Spleen (tissue), 11 donors: ENCODE measurements around the gene CYP2D6. TPM values are rescaled to one million over a fixed set of nuclear protein-coding genes. Genes with fewer than 3 reads are reported as not detected.
"Not testable (repeated sequence)": the region's sequence is repeated elsewhere in the genome, so short reads cannot be mapped to it uniquely, and the experiment has no call there.

ENCODE experiments used
- DNase-seq: peaks from one replicate; pipeline ENCODE4 v3.0.0-alpha.2; 2020
- H3K27ac ChIP-seq, 8 donors: fragments of 200-600 bp; sonication (generic) in 7 of 8; 1 replicate in 4 of 8; 2 replicates in 4 of 8; pipeline versions ENCODE4 v1.5.0 to v1.8.0; 2016 to 2021; ENCODE audit warnings: inconsistent platforms in 4 of 8, mild to moderate bottlenecking in 4 of 8, moderate library complexity in 1 of 8
- H3K27me3 ChIP-seq, 7 donors: fragments of 200-600 bp; sonication (generic) in 6 of 7; replicated peaks in 1 of 7; 1 replicate in 4 of 7; 2 replicates in 3 of 7; pipeline versions ENCODE4 v1.5.0 to v1.8.0; 2016 to 2021; ENCODE audit warnings: inconsistent platforms in 3 of 7, mild to moderate bottlenecking in 1 of 7
- H3K36me3 ChIP-seq, 6 donors: fragments of 200-600 bp; sonication (generic) in 5 of 6; 1 replicate in 4 of 6; 2 replicates in 2 of 6; pipeline versions ENCODE4 v1.5.0 to v1.8.0; 2016 to 2021; ENCODE audit warnings: inconsistent platforms in 2 of 6
- H3K4me1 ChIP-seq, 6 donors: fragments of 200-600 bp; sonication (generic) in 5 of 6; 1 replicate in 3 of 6; 2 replicates in 3 of 6; pipeline versions ENCODE4 v1.5.0 to v1.8.0; 2016 to 2021; ENCODE audit warnings: inconsistent platforms in 3 of 6
- H3K4me3 ChIP-seq, 8 donors: fragments of 200-600 bp; sonication (generic) in 7 of 8; 1 replicate in 4 of 8; 2 replicates in 4 of 8; pipeline versions ENCODE4 v1.5.0 to v1.8.0; 2016 to 2021; ENCODE audit warnings: inconsistent platforms in 4 of 8, mild to moderate bottlenecking in 4 of 8, moderate library complexity in 2 of 8
- H3K9me3 ChIP-seq, 8 donors: fragments of 200-600 bp; sonication (generic) in 7 of 8; 1 replicate in 4 of 8; 2 replicates in 4 of 8; pipeline versions ENCODE4 v1.5.0 to v1.8.0; 2016 to 2021; ENCODE audit warnings: inconsistent platforms in 4 of 8
- POLR2A ChIP-seq, 3 donors: fragments of 450-650 bp; IDR thresholded peaks; one replicate each; pipeline ENCODE4 v1.5.1; 2017; ENCODE audit warnings: antibody characterized with exemption in 3 of 3, mild to moderate bottlenecking in 1 of 3
- POLR2AphosphoS5 ChIP-seq, 3 donors: sonication (generic); formaldehyde crosslinking; IDR thresholded peaks; one replicate each; pipeline ENCODE4 v1.5.1; 2017; ENCODE audit warnings: antibody characterized with exemption in 3 of 3
- WGBS, 5 donors: extraction: QIAGEN DNeasy Blood & Tissue Kit in 3 of 5; methylation state at CpG; one replicate each; pipeline versions ENCODE4 v1.1.5 to v1.1.7; 2013 to 2018; 5-methylcytosine and 5-hydroxymethylcytosine counted together
- intact Hi-C: fragments of 100-400 bp; cut with DNase I; formaldehyde crosslinking; loops from one replicate; pipeline ENCODE4 v1.15.0; 2023; ENCODE audit warnings: low total_unique reads
- polyA plus RNA-seq, 3 donors: library from polyadenylated mRNA; stranded (reverse); fragments of 200-250 nt; gene quantifications; one replicate each; pipeline ENCODE4 v1.2.1, GENCODE V29; 2013
- total RNA-seq, 7 donors: library from RNA; depleted of rRNA in 3 of 7; stranded (reverse); fragments of >200 nt in 3 of 7; fragmentation: NEBNext Ultra II Directional in 4 of 7; extraction: Animal tissue kit (Norgen Biotek cat#: 25700) in 4 of 7; gene quantifications; one replicate each; pipeline versions ENCODE4 v1.1.0 to v1.2.1, GENCODE V29; 2016 to 2021
- TF ChIP-seq, protein P1 (sequence below), 11 experiments: fragments of 200-600 bp in 7 of 11; fragments of 450-650 bp in 4 of 11; sonication (generic) in 4 of 11; IDR thresholded peaks in 8 of 11; conservative IDR thresholded peaks in 3 of 11; 1 replicate in 7 of 11; 2 replicates in 4 of 11; pipeline versions ENCODE4 v1.4.0 to v1.8.0; 2016 to 2021; ENCODE audit warnings: antibody characterized with exemption in 11 of 11, inconsistent platforms in 4 of 11, mild to moderate bottlenecking in 1 of 11
- donor health status: healthy with polysubstance abuse.
- donor health status: DM: no; HTN: no; CAD: no; lungs with moderate emphysema.
- donor health status: DM: no; HTN: no; CAD: no.
- donor health status: Bipolar disorder and iron deficiency.
- donor health status: healthy.
- donor health status: DM: no; HTN: no; CAD: no.
- donor health status: DM: yes; HTN: yes; CAD: no.

CYP2D6 gene
- total and polyA plus RNA-seq, 10 donors, result 1.2 to 3.6 (median 2.4) TPM

DNA sequence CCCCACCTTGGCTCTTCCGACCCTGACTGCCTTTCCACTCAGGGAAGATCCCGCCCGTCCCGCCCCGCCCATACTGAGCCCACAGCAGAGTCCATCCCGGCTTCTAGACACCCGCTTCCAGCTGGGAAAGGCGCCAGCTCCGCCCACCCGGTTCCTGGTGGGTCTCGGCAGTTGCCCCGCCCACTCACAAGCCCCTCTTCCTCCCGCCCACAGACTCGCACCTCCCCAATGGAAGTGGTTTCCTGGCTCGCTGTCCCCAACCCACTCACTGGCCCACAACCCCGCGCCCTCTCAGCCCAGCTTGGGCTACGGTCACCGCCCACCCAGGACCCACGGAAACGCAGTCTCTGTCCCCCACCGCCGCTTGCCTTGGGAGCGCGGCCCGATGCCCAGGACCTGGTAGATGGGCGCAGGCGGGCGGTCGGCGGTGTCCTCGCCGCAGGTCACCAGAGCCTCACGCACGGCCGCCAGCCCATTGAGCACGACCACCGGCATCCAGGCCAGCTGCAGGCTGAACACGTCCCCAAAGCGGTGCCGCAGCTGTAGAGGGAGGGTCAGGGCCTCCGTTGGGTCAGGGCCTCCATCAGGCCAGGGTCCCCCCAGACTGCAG, 22.2 kb upstream of the CYP2D6 start:
- Histone ChIP-seq H3K36me3 (peaks cover 0 to 71% (median 18%) of the 10 kb centered on the region in 6 donors), H3K4me3 (no peak overlapping the region), H3K27me3 (no peaks in the 10 kb centered on the region), H3K4me1 (no peaks in the 10 kb centered on the region), H3K27ac (no peak overlapping the region), H3K9me3 (no peaks in the 10 kb centered on the region)
- no peak for TF ChIP-seq POLR2AphosphoS5 (IDR thresholded peaks at IDR 0.05)
- TF ChIP-seq, protein P1, sequence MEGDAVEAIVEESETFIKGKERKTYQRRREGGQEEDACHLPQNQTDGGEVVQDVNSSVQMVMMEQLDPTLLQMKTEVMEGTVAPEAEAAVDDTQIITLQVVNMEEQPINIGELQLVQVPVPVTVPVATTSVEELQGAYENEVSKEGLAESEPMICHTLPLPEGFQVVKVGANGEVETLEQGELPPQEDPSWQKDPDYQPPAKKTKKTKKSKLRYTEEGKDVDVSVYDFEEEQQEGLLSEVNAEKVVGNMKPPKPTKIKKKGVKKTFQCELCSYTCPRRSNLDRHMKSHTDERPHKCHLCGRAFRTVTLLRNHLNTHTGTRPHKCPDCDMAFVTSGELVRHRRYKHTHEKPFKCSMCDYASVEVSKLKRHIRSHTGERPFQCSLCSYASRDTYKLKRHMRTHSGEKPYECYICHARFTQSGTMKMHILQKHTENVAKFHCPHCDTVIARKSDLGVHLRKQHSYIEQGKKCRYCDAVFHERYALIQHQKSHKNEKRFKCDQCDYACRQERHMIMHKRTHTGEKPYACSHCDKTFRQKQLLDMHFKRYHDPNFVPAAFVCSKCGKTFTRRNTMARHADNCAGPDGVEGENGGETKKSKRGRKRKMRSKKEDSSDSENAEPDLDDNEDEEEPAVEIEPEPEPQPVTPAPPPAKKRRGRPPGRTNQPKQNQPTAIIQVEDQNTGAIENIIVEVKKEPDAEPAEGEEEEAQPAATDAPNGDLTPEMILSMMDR (IDR thresholded peaks at IDR 0.05 in 8 of 11, conservative IDR thresholded peaks at IDR 0.05 in 3 of 11), result no peak
- TF ChIP-seq POLR2A (IDR thresholded peaks at IDR 0.05), result no peak
- no peak for DNase-seq
- intact Hi-C loops, result no loop called here
- 79 to 93% (median 90%) methylated on average over 40 to 42 of the region's 42 CpGs for WGBS, 5 donors

GRCh38 chr22:42151924-42152635, 21.5 kb upstream of the CYP2D6 start:
- intact Hi-C loops, result no loop called here
- Histone ChIP-seq H3K27ac (no peak overlapping the region), H3K4me3 (no peak overlapping the region), H3K9me3 (no peaks in the 10 kb centered on the region), H3K27me3 (no peaks in the 10 kb centered on the region), H3K4me1 (no peaks in the 10 kb centered on the region), H3K36me3 (peaks cover 0 to 65% (median 16%) of the 10 kb centered on the region in 6 donors)
- 73 to 94% (median 87%) methylated on average over 40 to 43 of the region's 43 CpGs for WGBS, 5 donors
- no peak for DNase-seq
- TF ChIP-seq POLR2A (IDR thresholded peaks at IDR 0.05), result no peak
- peak in 1 of 3 donors; percentile 7 for TF ChIP-seq POLR2AphosphoS5 (IDR thresholded peaks at IDR 0.05)

DNA sequence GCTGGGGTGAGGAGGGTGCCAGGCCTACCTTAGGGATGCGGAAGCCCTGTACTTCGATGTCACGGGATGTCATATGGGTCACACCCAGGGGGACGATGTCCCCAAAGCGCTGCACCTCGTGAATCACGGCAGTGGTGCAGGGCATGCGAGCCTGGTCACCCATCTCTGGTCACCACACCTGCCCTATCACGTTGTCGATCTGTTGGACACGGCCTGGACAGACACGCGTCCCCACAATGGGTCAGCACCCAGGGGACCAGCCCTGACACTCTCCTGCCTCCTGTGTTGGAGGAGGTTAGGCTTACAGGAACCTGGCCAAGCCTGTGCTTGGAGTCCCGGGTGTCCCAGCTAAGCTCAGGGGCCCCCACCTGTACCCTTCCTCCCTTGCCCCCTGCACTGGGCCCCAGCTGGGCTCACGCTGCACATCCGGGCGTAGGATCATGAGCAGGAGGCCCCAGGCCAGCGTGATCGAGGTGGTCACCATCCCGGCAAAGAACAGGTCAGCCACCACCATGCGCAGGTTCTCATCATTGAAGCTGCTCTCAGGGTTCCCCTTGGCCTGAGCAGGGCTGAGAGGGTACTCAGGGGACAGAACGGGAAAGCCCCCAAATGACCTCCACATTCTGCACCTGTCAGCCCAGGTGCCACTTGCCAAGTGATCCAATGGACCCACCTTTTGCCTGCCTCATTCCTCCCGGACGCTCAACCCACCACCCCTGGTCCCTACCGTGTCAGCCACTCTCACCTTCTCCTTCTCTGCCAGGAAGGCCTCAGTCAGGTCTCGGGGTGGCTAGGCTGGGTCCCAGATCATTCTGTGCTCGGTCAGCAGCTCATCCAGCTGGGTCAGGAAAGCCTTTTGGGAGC, 20.3 kb upstream of the CYP2D6 start:
- Histone ChIP-seq H3K27ac (no peak overlapping the region), H3K4me1 (no peaks in the 10 kb centered on the region), H3K9me3 (no peaks in the 10 kb centered on the region), H3K36me3 (peaks cover 0 to 57% (median 13%) of the 10 kb centered on the region in 6 donors), H3K4me3 (no peak overlapping the region), H3K27me3 (no peaks in the 10 kb centered on the region)
- no peak for DNase-seq
- WGBS, 5 donors, result 92 to 97% (median 95%) methylated on average over 18 to 27 of the region's 27 CpGs
- intact Hi-C loops, result no loop called here
- no peak for TF ChIP-seq POLR2A (IDR thresholded peaks at IDR 0.05)
- TF ChIP-seq, protein P1 (IDR thresholded peaks at IDR 0.05 in 8 of 11, conservative IDR thresholded peaks at IDR 0.05 in 3 of 11), result no peak
- no peak for TF ChIP-seq POLR2AphosphoS5 (IDR thresholded peaks at IDR 0.05)

DNA sequence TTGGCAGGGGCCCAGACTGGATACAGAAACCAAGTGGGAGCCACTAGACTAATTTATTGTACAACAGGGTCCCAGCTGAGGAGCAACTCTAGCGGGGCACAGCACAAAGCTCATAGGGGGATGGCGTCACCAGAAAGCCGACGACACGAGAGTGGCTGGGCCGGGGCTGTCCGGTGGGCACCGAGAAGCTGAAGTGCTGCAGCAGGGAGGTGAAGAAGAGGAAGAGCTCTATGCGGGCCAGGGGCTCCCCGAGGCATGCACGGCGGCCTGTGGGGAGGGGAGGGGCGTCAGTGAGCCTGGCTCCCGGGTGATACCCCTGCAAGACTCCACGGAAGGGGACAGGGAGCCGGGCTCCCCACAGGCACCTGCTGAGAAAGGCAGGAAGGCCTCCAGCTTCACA, 19.2 kb upstream of the CYP2D6 start:
- peaks cover 0 to 46% (median 6%) of the 10 kb centered on the region in 6 donors for H3K36me3 ChIP-seq
- intact Hi-C loops, H3K27ac ChIP-seq, H3K9me3 ChIP-seq, H3K27me3 ChIP-seq, DNase-seq, H3K4me1 ChIP-seq, H3K4me3 ChIP-seq: not testable (repeated sequence)
- 90 to 94% (median 93%) methylated on average over 11 to 16 of the region's 16 CpGs for WGBS, 5 donors
